Inflammatory macrophage treated with lipopolysaccharide for 1 hour (primary cell): ENCODE results near the gene LYPD6B.

Source experiments
- DNase-seq, 2 donors: peaks; one replicate each; pipeline ENCODE4 v3.0.0-alpha.2; 2020 to 2022

LYPD6B gene

GRCh38 chr2:149038442-149039212 lies at the start of gene LYPD6B:
LYPD6B (plus strand) TSS chr2:149038699; CDS start chr2:149130949, 92,250 bp downstream.
- no peak for DNase-seq

GRCh38 chr2:148989882-148990493 lies 48.5 kb upstream of the LYPD6B start:
- DNase-seq: peak; percentile 51 to 82

GRCh38 chr2:148990968-148991367 lies 47.5 kb upstream of the LYPD6B start:
- no peak for DNase-seq

- DNase-seq: no peak
These were observed 46.1 kb upstream of the LYPD6B start for GRCh38 chr2:148992448-148992847.

- DNase-seq: no peak
These were observed 45.1 kb upstream of the LYPD6B start for GRCh38 chr2:148993351-148993750.

- DNase-seq: no peak
These were observed 44.2 kb upstream of the LYPD6B start for GRCh38 chr2:148994341-148994740.

- DNase-seq: no peak
These were observed 41.7 kb upstream of the LYPD6B start for GRCh38 chr2:148996805-148997204.

- no peak for DNase-seq
These were observed 40.2 kb upstream of the LYPD6B start for GRCh38 chr2:148998165-148998830.

GRCh38 chr2:148998831-148999200 lies 39.7 kb upstream of the LYPD6B start:
- no peak for DNase-seq

- DNase-seq: no peak
These were observed 39.0 kb upstream of the LYPD6B start for GRCh38 chr2:148999451-148999921.

- no peak for DNase-seq
These were observed 38.2 kb upstream of the LYPD6B start for GRCh38 chr2:149000158-149000938.

- DNase-seq: no peak
These were observed 37.0 kb upstream of the LYPD6B start for GRCh38 chr2:149001496-149001895.

- DNase-seq: no peak
These were observed 36.1 kb upstream of the LYPD6B start for GRCh38 chr2:149002378-149002890.

- no peak for DNase-seq
These were observed 35.4 kb upstream of the LYPD6B start for GRCh38 chr2:149002891-149003740.

- DNase-seq: no peak
These were observed 33.7 kb upstream of the LYPD6B start for GRCh38 chr2:149004836-149005235.

GRCh38 chr2:149005471-149006077 lies 32.9 kb upstream of the LYPD6B start:
- DNase-seq: no peak

GRCh38 chr2:149006883-149007543 lies 31.5 kb upstream of the LYPD6B start:
- DNase-seq: no peak

GRCh38 chr2:149008381-149008780 lies 30.1 kb upstream of the LYPD6B start:
- no peak for DNase-seq

GRCh38 chr2:149009576-149010461 lies 28.7 kb upstream of the LYPD6B start:
- DNase-seq: no peak

- no peak for DNase-seq
These were observed 26.0 kb upstream of the LYPD6B start for GRCh38 chr2:149012545-149012944.
